Measurements from ENCODE around the gene SERINC5.
A peak's percentile ranks its signal among the peaks of the same experiment; 100 is the strongest.
"Not testable (repeated sequence)": the region's sequence is repeated elsewhere in the genome, so short reads cannot be mapped to it uniquely, and the experiment has no call there.

Gene SERINC5

GRCh38 chr5:80092486-80093107 is 163.3 kb downstream of the SERINC5 start:
- TF ChIP-seq CTCF (conservative IDR thresholded peaks at IDR 0.05; ENCODE audit: control insufficient read depth, insufficient read depth, low read depth, low read length), result no peak
- no peak overlapping the region for H3K4me3 ChIP-seq (ENCODE audit: control insufficient read depth, low read depth, low read length)
- no peak for DNase-seq (ENCODE audit: low read depth)

- peak; percentile 70 for DNase-seq (ENCODE audit: low read depth)
- H3K4me3 ChIP-seq (ENCODE audit: control insufficient read depth, low read depth, low read length), result not testable (repeated sequence)
- TF ChIP-seq CTCF (conservative IDR thresholded peaks at IDR 0.05; ENCODE audit: control insufficient read depth, insufficient read depth, low read depth, low read length), result peak; percentile 50
These were observed 164.1 kb downstream of the SERINC5 start for GRCh38 chr5:80091792-80092192.

- DNase-seq (ENCODE audit: low read depth), result no peak
- no peak for TF ChIP-seq CTCF (conservative IDR thresholded peaks at IDR 0.05; ENCODE audit: control insufficient read depth, insufficient read depth, low read depth, low read length)
- H3K4me3 ChIP-seq (ENCODE audit: control insufficient read depth, low read depth, low read length), result no peak overlapping the region
These were observed 165.0 kb downstream of the SERINC5 start for GRCh38 chr5:80090884-80091166.

GRCh38 chr5:80083101-80083890 is 172.6 kb downstream of the SERINC5 start:
- peak; percentile 85 for DNase-seq (ENCODE audit: low read depth)
- peak overlapping the region; percentile 50 for H3K4me3 ChIP-seq (ENCODE audit: control insufficient read depth, low read depth, low read length)

GRCh38 chr5:80082731-80083100 is 173.1 kb downstream of the SERINC5 start:
- TF ChIP-seq CTCF (conservative IDR thresholded peaks at IDR 0.05; ENCODE audit: control insufficient read depth, insufficient read depth, low read depth, low read length), result peak; percentile 62
- peak; percentile 75 for DNase-seq (ENCODE audit: low read depth)
- H3K4me3 ChIP-seq (ENCODE audit: control insufficient read depth, low read depth, low read length), result peak overlapping the region; percentile 50

More at GRCh38 chr5:80083101-80083890, 172.6 kb downstream of the SERINC5 start:
- TF ChIP-seq CTCF (conservative IDR thresholded peaks at IDR 0.05; ENCODE audit: control insufficient read depth, insufficient read depth, low read depth, low read length), result peak; percentile 68

- H3K4me3 ChIP-seq (ENCODE audit: control insufficient read depth, low read depth, low read length), result peak overlapping the region; percentile 13
- DNase-seq (ENCODE audit: low read depth), result no peak
- TF ChIP-seq CTCF (conservative IDR thresholded peaks at IDR 0.05; ENCODE audit: control insufficient read depth, insufficient read depth, low read depth, low read length), result no peak
These were observed 173.6 kb downstream of the SERINC5 start for GRCh38 chr5:80082281-80082680.
